Mucosa of rectum (tissue), 2 donors: ENCODE measurements around the gene CNOT6.

Source experiments
- H3K27ac ChIP-seq, 2 donors: one replicate each; pipeline ENCODE4 v1.7.0; 2013; ENCODE audit warnings: inconsistent platforms in 2 of 2, low read depth in 2 of 2, low read length in 2 of 2
- H3K27me3 ChIP-seq, 2 donors: one replicate each; pipeline ENCODE4 v1.7.0; 2013; ENCODE audit warnings: low read length in 2 of 2; ENCODE audit not compliant: control insufficient read depth in 2 of 2, insufficient read depth in 2 of 2
- H3K36me3 ChIP-seq, 2 donors: one replicate each; pipeline ENCODE4 v1.7.0; 2013; ENCODE audit warnings: low read length in 2 of 2; ENCODE audit not compliant: control insufficient read depth in 2 of 2, insufficient read depth in 2 of 2
- H3K4me1 ChIP-seq, 2 donors: one replicate each; pipeline ENCODE4 v1.7.0; 2013; ENCODE audit warnings: low read length in 2 of 2, mild to moderate bottlenecking in 1 of 2; ENCODE audit not compliant: control insufficient read depth in 2 of 2, insufficient read depth in 2 of 2
- H3K4me3 ChIP-seq, 2 donors: one replicate each; pipeline ENCODE4 v1.7.0; 2013; ENCODE audit warnings: low read length in 2 of 2
- H3K9ac ChIP-seq, 2 donors: one replicate each; pipeline ENCODE4 v1.7.0; 2013; ENCODE audit warnings: low read length in 2 of 2, low read depth in 1 of 2, mild to moderate bottlenecking in 1 of 2
- H3K9me3 ChIP-seq, 2 donors: one replicate each; pipeline ENCODE4 v1.7.0; 2013; ENCODE audit warnings: low read length in 2 of 2; ENCODE audit not compliant: control insufficient read depth in 2 of 2
- donor health status: healthy.
- donor health status: Normal muscosa, but diverticular disease.

CNOT6 gene

DNA sequence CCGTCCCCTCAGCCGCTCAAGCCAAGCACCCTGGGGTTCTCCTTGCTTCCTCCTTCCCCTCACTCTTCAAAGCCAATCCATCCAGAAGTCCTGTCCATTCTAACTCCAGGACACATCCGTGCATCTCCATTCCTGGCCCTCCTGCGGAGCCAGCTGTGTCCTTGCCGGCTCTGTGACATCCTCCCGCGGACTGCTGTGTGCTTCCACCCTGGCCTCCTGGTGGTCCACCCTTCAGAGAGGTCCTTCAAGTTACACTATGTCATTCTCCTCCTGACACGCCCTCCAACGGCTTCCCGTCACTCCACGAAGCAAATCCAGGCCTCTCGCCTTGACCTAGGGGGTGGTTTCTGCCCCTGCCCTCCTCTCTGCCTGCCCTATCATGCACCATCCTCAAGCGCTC, 110.1 kb downstream of the CNOT6 start:
- no peaks in the 10 kb centered on the region for H3K27me3 ChIP-seq
- H3K4me1 ChIP-seq = no peaks in the 10 kb centered on the region
- H3K4me3 ChIP-seq = no peak overlapping the region

DNA sequence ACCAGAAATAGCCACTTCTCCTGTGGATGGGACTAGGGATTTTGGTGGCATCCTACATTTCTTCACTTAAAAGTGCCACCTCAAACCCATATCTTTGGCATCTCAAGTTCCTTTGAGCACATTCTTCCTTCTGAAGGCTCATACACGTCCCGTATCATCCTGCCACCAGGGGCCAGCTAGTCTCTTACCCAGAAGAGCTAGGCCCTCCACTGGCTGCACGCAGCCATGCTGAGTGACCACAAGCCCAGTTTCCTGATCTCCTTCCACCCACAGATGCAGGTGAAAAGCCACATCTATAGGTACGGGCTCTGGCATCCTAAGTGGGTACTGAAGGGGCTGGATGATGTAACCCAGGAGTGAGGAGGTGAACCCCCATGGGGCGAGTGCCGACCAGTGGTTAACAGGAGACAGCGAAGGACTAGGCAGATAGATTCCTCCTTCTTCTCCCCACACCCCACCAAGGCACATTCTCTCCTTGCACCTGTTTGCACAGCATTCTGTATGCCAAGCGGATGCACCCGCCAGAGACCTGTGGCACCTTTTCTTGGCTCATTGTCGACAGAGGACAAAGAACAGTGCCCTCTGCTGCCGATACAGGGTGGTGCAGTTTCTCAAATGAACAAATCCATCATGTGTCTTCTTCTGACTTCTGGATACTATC, 111.5 kb downstream of the CNOT6 start:
- Histone ChIP-seq H3K36me3 (no peaks in the 10 kb centered on the region), H3K4me1 (no peaks in the 10 kb centered on the region), H3K9me3 (no peaks in the 10 kb centered on the region), H3K27me3 (no peaks in the 10 kb centered on the region), H3K4me3 (no peak overlapping the region), H3K27ac (no peak overlapping the region), H3K9ac (no peak overlapping the region)

More for the DNA sequence above, 110.1 kb downstream of the CNOT6 start:
- no peaks in the 10 kb centered on the region for H3K9me3 ChIP-seq
- H3K36me3 ChIP-seq = no peaks in the 10 kb centered on the region
- no peak overlapping the region for H3K27ac ChIP-seq
- no peak overlapping the region for H3K9ac ChIP-seq

DNA sequence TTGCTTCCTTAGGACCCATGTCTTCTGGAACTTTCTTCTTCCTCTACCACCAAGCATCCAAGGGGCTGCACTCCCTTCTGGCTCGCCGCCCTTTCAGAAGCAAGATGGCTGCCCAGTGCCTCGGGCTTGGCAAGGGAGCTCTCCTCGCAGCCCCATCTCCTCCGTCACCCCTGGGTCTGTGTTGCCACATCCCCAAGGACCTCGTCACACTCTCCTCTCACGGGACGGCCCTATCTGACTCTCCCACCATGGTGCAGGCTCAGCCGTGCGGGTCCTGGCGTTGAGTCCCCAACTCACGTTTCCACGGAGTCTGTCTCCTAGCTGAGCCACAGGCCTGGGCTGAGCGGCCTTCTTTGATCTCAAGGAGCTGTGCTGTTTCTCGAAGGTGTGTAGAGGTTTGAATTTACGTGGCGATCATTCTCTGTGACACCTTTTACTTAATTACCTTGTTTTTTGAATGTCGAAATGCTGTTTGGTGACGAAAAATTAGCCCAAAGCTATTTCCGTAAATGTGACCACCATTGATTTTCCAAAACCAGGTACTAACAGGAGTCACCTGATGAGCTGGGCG, 112.1 kb downstream of the CNOT6 start:
- Histone ChIP-seq H3K4me1 (no peaks in the 10 kb centered on the region), H3K36me3 (no peaks in the 10 kb centered on the region), H3K9ac (no peak overlapping the region), H3K27me3 (no peaks in the 10 kb centered on the region), H3K4me3 (no peak overlapping the region), H3K27ac (no peak overlapping the region), H3K9me3 (no peaks in the 10 kb centered on the region)

DNA sequence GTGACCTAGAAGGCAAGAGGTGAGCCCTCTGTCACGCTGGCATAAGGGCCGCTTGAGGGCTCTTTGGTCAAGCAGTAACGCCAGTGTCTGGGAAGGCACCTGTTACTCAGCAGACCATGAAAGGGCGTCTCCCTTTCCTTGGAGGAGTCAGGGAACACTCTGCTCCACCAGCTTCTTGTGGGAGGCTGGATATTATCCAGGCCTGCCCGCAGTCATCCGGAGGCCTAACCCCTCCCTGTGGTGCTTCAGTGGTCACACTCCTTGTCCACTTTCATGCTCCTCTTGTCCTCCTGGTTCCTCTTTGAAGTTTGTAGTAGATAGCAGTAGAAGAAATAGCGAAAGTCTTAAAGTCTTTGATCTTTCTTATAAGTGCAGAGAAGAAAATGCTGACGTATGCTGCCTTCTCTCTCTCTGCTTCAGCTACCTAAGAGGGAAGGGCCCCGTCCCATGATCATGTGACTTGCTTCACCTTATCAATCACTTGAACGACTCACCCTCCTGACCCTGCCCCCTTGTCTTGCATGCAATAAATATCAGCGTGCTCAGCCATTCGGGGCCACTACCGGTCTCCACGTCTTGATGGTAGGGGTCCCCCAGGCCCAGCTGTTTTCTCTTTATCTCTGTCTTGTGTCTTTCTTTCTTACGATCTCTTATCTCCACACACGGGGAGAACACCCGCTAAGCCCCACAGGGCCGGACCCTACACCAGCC, 113.8 kb downstream of the CNOT6 start:
- Histone ChIP-seq H3K4me3 (no peak overlapping the region), H3K4me1 (no peaks in the 10 kb centered on the region), H3K27me3 (no peaks in the 10 kb centered on the region), H3K27ac (no peak overlapping the region), H3K9me3 (no peaks in the 10 kb centered on the region), H3K9ac (no peak overlapping the region), H3K36me3 (no peaks in the 10 kb centered on the region)

DNA sequence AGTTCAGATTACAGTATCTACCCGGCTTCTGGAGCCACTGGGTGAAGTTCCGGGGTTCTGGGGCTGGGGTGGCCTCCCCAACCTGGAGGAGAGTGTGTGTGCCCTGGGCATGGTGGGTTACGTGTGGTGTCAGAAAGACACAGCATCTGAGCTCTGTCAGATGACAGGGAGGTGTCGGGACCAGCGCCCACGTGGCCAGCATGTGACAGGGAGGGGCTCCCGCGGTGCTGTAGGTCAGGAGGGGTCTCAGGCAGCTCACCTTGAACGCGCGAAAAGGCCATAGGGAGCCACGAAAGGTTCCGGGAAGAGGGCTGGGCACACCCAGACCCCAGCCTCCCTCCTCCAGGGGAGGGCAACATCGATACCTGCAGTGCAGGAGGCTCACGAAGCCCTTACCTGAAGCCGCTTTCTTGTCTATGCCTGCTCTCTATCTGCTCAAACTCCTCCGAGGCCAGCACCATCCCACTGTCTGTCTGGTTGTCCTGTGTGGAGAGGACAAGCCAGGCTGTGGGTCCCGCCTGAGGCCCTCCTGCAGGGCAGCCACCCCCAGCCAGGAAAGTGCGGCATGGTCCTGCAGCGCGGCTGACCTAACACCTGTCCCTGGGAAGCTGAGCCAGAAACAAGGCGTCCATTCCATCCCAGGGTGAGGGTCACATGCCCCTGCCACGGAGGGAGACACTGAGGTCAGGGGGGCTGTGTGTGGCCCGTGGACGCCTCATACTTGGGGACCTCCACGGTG, 114.6 kb downstream of the CNOT6 start:
- no peak overlapping the region for H3K9ac ChIP-seq
- no peak overlapping the region for H3K27ac ChIP-seq
- no peaks in the 10 kb centered on the region for H3K36me3 ChIP-seq
- H3K4me1 ChIP-seq = no peaks in the 10 kb centered on the region
- no peaks in the 10 kb centered on the region for H3K9me3 ChIP-seq
- no peaks in the 10 kb centered on the region for H3K27me3 ChIP-seq
- H3K4me3 ChIP-seq = no peak overlapping the region

DNA sequence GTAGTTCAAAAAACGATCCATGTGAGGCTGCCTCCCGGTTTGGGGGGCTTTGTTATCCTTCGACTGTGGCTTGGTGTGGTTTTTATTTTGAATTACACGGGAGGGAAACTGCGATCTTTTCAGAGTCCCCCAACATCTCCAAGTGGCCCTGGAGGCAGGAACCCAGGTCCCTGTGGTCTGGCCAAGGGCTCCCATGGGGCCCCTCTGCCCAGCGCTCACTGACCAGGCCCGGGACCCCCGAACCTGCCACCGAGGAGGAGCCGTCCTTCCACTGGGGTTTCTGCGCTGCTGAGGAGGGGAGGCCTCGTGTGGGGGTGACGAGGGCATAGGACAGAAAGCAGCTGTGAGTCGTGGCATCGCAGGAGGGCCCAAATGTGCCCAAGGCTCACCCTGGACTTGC, 115.2 kb downstream of the CNOT6 start:
- H3K9me3 ChIP-seq = no peaks in the 10 kb centered on the region
- no peak overlapping the region for H3K4me3 ChIP-seq
- H3K36me3 ChIP-seq = no peaks in the 10 kb centered on the region
- no peaks in the 10 kb centered on the region for H3K27me3 ChIP-seq
- no peak overlapping the region for H3K27ac ChIP-seq
- H3K9ac ChIP-seq = no peak overlapping the region
- no peaks in the 10 kb centered on the region for H3K4me1 ChIP-seq

DNA sequence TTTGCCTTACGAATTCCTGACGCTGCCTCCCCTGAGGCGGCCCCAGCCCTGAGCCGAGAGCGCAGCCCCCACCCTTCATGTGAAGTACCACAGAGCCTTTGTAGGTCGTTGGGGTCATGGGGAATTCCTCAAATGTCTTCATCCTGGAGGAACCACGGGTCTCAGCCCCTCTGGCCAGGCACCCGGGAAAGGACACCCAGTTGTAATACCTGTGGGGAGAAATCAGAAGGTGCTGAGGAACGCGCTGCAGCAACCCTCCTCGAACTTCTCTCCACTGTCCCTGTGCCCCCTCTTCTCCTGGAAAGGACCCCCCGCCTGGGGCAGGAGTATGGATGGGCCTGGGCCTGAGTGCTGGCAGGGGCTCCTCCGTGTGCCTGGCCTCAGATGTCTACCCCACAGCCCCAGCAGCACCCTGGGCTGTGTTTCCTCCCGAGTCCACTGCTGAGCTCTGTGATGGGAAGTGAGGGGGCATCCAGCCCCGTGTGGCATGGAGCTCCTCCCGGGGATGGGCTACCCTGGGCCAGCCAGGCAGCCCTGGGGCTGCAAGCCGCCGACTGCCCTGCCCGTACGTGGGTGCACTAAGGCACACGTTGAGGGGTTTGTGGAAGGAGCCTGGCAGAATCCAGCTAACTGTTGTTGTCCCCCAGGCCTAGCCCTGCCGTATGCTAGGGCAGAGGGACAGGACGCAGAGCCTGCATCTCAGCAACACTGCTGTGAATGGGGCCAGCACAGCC, 115.8 kb downstream of the CNOT6 start:
- H3K27ac ChIP-seq = no peak overlapping the region
- no peaks in the 10 kb centered on the region for H3K27me3 ChIP-seq
- H3K36me3 ChIP-seq = no peaks in the 10 kb centered on the region
- H3K4me3 ChIP-seq = no peak overlapping the region
- no peaks in the 10 kb centered on the region for H3K9me3 ChIP-seq
- no peak overlapping the region for H3K9ac ChIP-seq
- no peaks in the 10 kb centered on the region for H3K4me1 ChIP-seq

DNA sequence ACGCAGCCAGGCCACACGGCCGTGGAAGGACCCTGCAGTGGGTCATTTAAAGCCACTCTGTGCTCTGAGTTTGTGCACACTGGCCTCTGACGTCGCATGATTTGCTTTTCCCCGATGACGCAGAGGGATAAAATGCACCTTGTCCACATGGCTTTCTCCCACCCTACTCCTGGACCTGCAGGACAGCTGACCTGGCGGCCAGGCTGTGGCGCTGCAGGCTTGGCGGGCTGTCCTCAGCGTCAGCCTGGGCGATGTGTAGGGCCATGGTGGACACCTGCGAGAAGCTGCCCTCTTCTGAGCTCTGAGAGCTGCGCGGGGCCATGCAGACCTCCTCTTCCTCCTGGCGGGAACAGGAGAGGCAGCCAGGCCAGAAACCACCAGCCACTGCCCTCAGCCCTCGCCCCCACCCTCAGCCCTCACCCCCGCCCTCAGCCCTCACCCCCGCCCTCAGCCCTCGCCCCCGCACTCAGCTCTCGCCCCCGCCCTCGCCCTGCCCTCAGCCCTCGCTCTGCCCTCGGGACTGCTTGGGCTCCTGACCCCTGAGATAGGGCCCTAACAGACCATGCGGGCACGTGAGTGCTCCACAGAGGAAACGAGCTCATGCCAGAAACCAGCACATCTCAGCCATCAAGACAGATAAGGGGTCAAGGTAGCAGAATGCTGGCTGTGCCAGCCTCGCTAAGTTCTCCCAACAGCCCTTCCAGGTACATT, 117.1 kb downstream of the CNOT6 start:
- Histone ChIP-seq H3K4me3 (no peak overlapping the region), H3K9ac (no peak overlapping the region), H3K36me3 (no peaks in the 10 kb centered on the region), H3K4me1 (no peaks in the 10 kb centered on the region), H3K27ac (no peak overlapping the region), H3K27me3 (no peaks in the 10 kb centered on the region), H3K9me3 (no peaks in the 10 kb centered on the region)

DNA sequence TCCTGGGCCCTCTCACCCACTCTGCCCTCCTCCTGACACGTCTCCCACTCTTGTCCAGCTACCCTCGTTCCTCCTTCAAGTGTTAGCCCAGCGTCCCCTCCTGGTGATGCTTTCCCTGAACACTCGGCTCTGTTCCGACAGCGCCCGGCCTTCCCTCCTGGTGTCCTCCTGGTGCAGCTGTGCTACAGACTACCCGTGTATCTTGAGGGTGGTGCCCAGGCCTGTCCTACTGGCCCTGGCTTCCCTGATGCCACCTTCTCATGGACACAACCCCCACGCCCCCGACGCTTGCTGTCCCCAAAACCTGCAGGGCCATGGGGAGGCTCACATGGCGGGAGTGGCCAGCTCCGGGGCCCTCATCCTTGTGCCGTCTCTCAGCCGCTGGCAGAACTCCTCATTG, 118.5 kb downstream of the CNOT6 start:
- Histone ChIP-seq H3K4me3 (no peak overlapping the region), H3K4me1 (no peaks in the 10 kb centered on the region), H3K9ac (no peak overlapping the region), H3K9me3 (no peaks in the 10 kb centered on the region), H3K27ac (no peak overlapping the region), H3K36me3 (no peaks in the 10 kb centered on the region), H3K27me3 (no peaks in the 10 kb centered on the region)
